Activated CD8-positive, alpha-beta memory T cell treated with anti-CD3 and anti-CD28 coated beads for 1 hour (primary cell): ENCODE results near the gene GOSR2.

Source experiments
- DNase-seq, 2 donors: peaks; one replicate each; pipeline ENCODE4 v3.0.0-alpha.2; 2020; ENCODE audit warnings: low read depth in 1 of 2; ENCODE audit errors: extremely low read depth in 1 of 2

Gene GOSR2

GRCh38 chr17:46958041-46958591 lies 35.2 kb downstream of the GOSR2 start:
- DNase-seq = no peak

GRCh38 chr17:46960152-46960551 lies 37.2 kb downstream of the GOSR2 start:
- DNase-seq = no peak

- no peak for DNase-seq
Measured at GRCh38 chr17:46962374-46962790, 39.4 kb downstream of the GOSR2 start.

- DNase-seq = no peak
Measured at GRCh38 chr17:46963571-46963970, 40.6 kb downstream of the GOSR2 start.

- DNase-seq = no peak
Measured at GRCh38 chr17:46964315-46965265, 41.6 kb downstream of the GOSR2 start.

GRCh38 chr17:46968224-46968834 lies 45.4 kb downstream of the GOSR2 start:
- DNase-seq = no peak

GRCh38 chr17:46968896-46969295 lies 45.9 kb downstream of the GOSR2 start:
- DNase-seq = no peak

- DNase-seq = no peak
Measured at GRCh38 chr17:46971647-46972300, 48.8 kb downstream of the GOSR2 start.

GRCh38 chr17:46972346-46972745 lies 49.4 kb downstream of the GOSR2 start:
- no peak for DNase-seq

- DNase-seq = no peak
Measured at GRCh38 chr17:46974086-46974485, 51.1 kb downstream of the GOSR2 start.

- DNase-seq = no peak
Measured at GRCh38 chr17:46975287-46975686, 52.3 kb downstream of the GOSR2 start.

GRCh38 chr17:46976626-46977270 lies 53.8 kb downstream of the GOSR2 start:
- no peak for DNase-seq

- no peak for DNase-seq
Measured at GRCh38 chr17:46977348-46977747, 54.4 kb downstream of the GOSR2 start.

- no peak for DNase-seq
Measured at GRCh38 chr17:46977750-46978488, 55.0 kb downstream of the GOSR2 start.

- no peak for DNase-seq
Measured at GRCh38 chr17:46978489-46979146, 55.7 kb downstream of the GOSR2 start.

- DNase-seq = no peak
Measured at GRCh38 chr17:46979147-46979863, 56.3 kb downstream of the GOSR2 start, which contains the start of gene RPRML. TSS of gene RPRML (minus strand) at chr17:46979253. CDS start at chr17:46979007, 246 bp downstream.

GRCh38 chr17:46982577-46982976 lies 59.6 kb downstream of the GOSR2 start:
- DNase-seq = no peak

- DNase-seq = no peak
Measured at GRCh38 chr17:46983782-46984181, 60.8 kb downstream of the GOSR2 start.

- DNase-seq = no peak
Measured at GRCh38 chr17:46984341-46984740, 61.4 kb downstream of the GOSR2 start.
